ENCODE measurements around the gene PTPRZ1.
A peak's percentile ranks its signal among the peaks of the same experiment; 100 is the strongest.

The PTPRZ1 gene

DNA sequence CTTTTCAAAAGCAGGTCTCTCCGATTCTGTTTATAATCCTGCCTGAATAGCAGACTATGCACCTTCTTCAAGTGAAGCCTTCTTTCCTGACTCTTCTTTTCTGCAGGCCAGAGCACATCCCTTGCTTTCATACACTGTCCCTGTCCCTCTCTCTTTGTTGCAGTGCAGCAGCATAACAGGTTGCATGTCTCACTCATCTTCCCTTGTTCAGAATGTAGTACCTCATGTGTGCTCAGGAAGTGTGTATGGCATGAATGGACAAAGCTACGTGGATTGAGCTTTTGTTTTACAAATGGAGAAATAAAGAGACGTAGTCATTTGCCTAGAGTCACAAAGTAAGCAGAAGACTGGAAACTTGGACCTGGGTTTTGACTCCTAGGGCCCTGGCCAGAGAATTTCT, 68.0 kb downstream of the PTPRZ1 start:
- TF ChIP-seq, protein P1, sequence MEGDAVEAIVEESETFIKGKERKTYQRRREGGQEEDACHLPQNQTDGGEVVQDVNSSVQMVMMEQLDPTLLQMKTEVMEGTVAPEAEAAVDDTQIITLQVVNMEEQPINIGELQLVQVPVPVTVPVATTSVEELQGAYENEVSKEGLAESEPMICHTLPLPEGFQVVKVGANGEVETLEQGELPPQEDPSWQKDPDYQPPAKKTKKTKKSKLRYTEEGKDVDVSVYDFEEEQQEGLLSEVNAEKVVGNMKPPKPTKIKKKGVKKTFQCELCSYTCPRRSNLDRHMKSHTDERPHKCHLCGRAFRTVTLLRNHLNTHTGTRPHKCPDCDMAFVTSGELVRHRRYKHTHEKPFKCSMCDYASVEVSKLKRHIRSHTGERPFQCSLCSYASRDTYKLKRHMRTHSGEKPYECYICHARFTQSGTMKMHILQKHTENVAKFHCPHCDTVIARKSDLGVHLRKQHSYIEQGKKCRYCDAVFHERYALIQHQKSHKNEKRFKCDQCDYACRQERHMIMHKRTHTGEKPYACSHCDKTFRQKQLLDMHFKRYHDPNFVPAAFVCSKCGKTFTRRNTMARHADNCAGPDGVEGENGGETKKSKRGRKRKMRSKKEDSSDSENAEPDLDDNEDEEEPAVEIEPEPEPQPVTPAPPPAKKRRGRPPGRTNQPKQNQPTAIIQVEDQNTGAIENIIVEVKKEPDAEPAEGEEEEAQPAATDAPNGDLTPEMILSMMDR (IDR thresholded peaks at IDR 0.05; ENCODE audit: poor library complexity, severe bottlenecking) = no peak
- no peaks in the 10 kb centered on the region for H3K27me3 ChIP-seq (ENCODE audit: insufficient read depth, poor library complexity, severe bottlenecking)
- no peaks in the 10 kb centered on the region for H3K9me3 ChIP-seq (ENCODE audit: severe bottlenecking)
- peaks cover 32% of the 10 kb centered on the region for H3K4me1 ChIP-seq (ENCODE audit: insufficient read depth, poor library complexity, severe bottlenecking)
- H3K4me3 ChIP-seq (ENCODE audit: severe bottlenecking) = no peak overlapping the region
- no peak overlapping the region for H3K27ac ChIP-seq (ENCODE audit: poor library complexity, severe bottlenecking)
- DNase-seq (ENCODE audit: low spot score) (no peak), ATAC-seq (ENCODE audit: low read depth) (no peak)
- no peaks in the 10 kb centered on the region for H3K36me3 ChIP-seq (ENCODE audit: low read depth)

DNA sequence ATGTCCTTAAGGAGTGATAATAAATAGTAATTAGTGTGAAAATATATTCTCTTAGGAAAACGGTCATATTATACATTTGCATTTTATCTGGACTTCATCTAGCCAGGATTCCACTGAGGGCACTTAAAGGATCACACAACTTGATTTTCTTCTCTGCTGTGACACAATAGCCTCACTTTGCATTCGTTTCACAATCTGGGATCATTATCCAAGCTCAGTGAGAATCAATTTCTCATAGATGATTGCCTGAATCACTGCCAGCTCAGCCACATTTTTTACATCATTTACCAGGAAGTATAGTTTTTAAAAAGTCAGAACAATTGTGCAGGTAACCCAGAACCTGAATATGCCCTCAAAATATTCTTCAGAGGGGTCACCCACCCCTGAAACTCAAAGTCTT, 68.9 kb downstream of the PTPRZ1 start:
- ATAC-seq (ENCODE audit: low read depth) = no peak
- peaks cover 40% of the 10 kb centered on the region for H3K4me1 ChIP-seq (ENCODE audit: insufficient read depth, poor library complexity, severe bottlenecking)
- no peak for DNase-seq (ENCODE audit: low spot score)
- H3K4me3 ChIP-seq (ENCODE audit: severe bottlenecking) = no peak overlapping the region
- no peaks in the 10 kb centered on the region for H3K9me3 ChIP-seq (ENCODE audit: severe bottlenecking)
- H3K27me3 ChIP-seq (ENCODE audit: insufficient read depth, poor library complexity, severe bottlenecking) = no peaks in the 10 kb centered on the region
- no peaks in the 10 kb centered on the region for H3K36me3 ChIP-seq (ENCODE audit: low read depth)
- peak overlapping the region; percentile 19 for H3K27ac ChIP-seq (ENCODE audit: poor library complexity, severe bottlenecking)
- TF ChIP-seq, protein P1 (IDR thresholded peaks at IDR 0.05; ENCODE audit: poor library complexity, severe bottlenecking) = no peak

DNA sequence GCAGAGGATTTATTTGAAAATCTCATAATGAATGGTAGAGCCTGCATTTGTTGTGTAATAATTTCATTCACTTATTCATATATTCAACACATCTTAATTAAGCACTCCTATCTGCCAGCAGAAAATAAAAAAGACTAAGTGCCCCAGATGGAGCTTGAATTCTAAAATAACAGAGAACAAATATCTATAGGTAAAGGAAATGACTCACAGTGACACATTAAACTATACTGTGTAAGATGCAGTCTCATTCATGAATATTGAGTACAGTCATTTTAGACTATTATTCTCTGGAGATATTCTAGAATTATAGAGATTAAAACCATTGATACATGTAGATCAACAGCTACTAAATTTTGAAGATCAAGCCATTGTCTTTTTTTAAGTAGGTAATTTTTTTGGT, 72.1 kb downstream of the PTPRZ1 start:
- TF ChIP-seq, protein P1 (IDR thresholded peaks at IDR 0.05; ENCODE audit: poor library complexity, severe bottlenecking) = no peak
- H3K4me3 ChIP-seq (ENCODE audit: severe bottlenecking) = no peak overlapping the region
- peak; percentile 90 for ATAC-seq (ENCODE audit: low read depth)
- no peaks in the 10 kb centered on the region for H3K27me3 ChIP-seq (ENCODE audit: insufficient read depth, poor library complexity, severe bottlenecking)
- H3K36me3 ChIP-seq (ENCODE audit: low read depth) = no peaks in the 10 kb centered on the region
- H3K27ac ChIP-seq (ENCODE audit: poor library complexity, severe bottlenecking) = peak overlapping the region; percentile 97
- DNase-seq (ENCODE audit: low spot score) = no peak
- H3K4me1 ChIP-seq (ENCODE audit: insufficient read depth, poor library complexity, severe bottlenecking) = peaks cover 40% of the 10 kb centered on the region
- H3K9me3 ChIP-seq (ENCODE audit: severe bottlenecking) = no peaks in the 10 kb centered on the region

DNA sequence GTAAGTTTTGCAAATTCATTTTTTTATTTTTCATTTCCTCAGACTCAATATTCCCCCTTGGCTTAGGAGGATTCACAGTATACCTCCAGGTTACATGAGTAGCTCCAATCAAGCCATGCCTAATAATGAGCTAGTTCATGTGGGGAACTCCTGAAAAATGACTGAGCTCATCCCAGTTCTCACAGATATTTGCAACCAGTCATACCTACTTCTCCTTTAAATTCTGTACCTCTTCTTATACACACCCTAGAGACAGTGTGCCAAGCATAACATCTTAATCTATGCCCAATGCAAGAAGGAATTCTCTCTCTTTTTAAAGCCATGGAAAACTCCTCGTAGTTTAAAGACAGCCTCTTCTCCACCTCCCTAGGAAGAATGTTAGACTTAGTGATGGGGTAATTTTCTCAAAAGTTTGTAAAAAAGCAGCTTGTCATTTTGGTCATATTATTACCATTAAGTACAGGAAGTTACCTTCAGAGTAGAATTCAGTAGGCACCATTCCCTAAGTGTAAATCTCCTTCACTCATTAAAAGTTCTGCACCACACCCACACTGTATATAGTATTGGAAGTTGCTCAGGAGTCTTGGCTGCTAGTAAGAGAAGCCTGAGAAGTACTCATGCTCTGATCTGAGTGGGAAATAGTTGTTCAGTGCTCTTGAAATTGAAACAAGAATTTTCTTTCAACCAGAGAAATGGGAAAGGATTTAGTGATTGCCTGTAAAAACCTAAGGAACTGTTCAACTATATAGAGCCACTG, 72.7 kb downstream of the PTPRZ1 start:
- Histone ChIP-seq H3K36me3 (ENCODE audit: low read depth) (no peaks in the 10 kb centered on the region), H3K4me1 (ENCODE audit: insufficient read depth, poor library complexity, severe bottlenecking) (peaks cover 40% of the 10 kb centered on the region), H3K27me3 (ENCODE audit: insufficient read depth, poor library complexity, severe bottlenecking) (no peaks in the 10 kb centered on the region), H3K9me3 (ENCODE audit: severe bottlenecking) (no peaks in the 10 kb centered on the region), H3K27ac (ENCODE audit: poor library complexity, severe bottlenecking) (peak overlapping the region; percentile 97), H3K4me3 (ENCODE audit: severe bottlenecking) (no peak overlapping the region)
- ATAC-seq (ENCODE audit: low read depth) (peak; percentile 87), DNase-seq (ENCODE audit: low spot score) (no peak)
- TF ChIP-seq, protein P1 (IDR thresholded peaks at IDR 0.05; ENCODE audit: poor library complexity, severe bottlenecking) = no peak

DNA sequence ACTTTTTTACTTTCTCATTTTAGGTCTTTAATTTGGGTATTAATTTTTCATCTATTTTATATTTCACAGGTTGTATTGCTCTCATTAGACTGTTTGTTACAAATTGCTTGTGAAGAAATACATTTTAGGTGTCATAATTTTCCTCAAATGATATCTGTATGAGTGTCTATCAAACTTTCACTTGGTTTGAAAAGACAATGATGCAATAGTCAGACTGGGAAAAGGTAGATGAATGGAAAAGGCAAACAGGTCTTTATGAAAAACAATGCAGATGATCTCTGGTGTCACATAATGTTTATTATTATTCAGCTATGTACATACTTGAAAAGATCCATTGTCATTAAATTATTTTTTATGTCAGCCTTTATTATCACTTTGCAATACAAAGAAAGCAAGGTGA, 80.2 kb downstream of the PTPRZ1 start:
- Histone ChIP-seq H3K9me3 (ENCODE audit: severe bottlenecking) (no peaks in the 10 kb centered on the region), H3K36me3 (ENCODE audit: low read depth) (no peaks in the 10 kb centered on the region), H3K4me3 (ENCODE audit: severe bottlenecking) (no peak overlapping the region), H3K27me3 (ENCODE audit: insufficient read depth, poor library complexity, severe bottlenecking) (no peaks in the 10 kb centered on the region), H3K27ac (ENCODE audit: poor library complexity, severe bottlenecking) (no peak overlapping the region), H3K4me1 (ENCODE audit: insufficient read depth, poor library complexity, severe bottlenecking) (no peaks in the 10 kb centered on the region)
- TF ChIP-seq, protein P1 (IDR thresholded peaks at IDR 0.05; ENCODE audit: poor library complexity, severe bottlenecking) = no peak
- ATAC-seq (ENCODE audit: low read depth) (no peak), DNase-seq (ENCODE audit: low spot score) (no peak)

All from RWPE2 (cell line).